Brain microvascular endothelial cell (primary cell): Measurements from ENCODE around the gene CAMTA2.

ENCODE experiments used
- DNase-seq: peaks from one replicate; pipeline ENCODE4 v3.0.0-alpha.2; 2020
- H3K27ac ChIP-seq: fragments of 250-450 bp; sonication (Bioruptor Pico); 2 replicates; pipeline ENCODE4 v1.5.1; 2020; ENCODE audit warnings: mild to moderate bottlenecking, moderate library complexity
- H3K27me3 ChIP-seq: fragments of 250-450 bp; sonication (Bioruptor Pico); replicated peaks from 2 replicates; pipeline ENCODE4 v1.5.1; 2020; ENCODE audit warnings: mild to moderate bottlenecking
- H3K36me3 ChIP-seq: fragments of 250-450 bp; sonication (Bioruptor Pico); replicated peaks from 2 replicates; pipeline ENCODE4 v1.5.1; 2020; ENCODE audit warnings: mild to moderate bottlenecking
- H3K4me3 ChIP-seq: 2 replicates; pipeline ENCODE4 v1.5.1; 2011; ENCODE audit warnings: low read depth, mild to moderate bottlenecking, control low read depth, low read length, moderate library complexity
- CTCF ChIP-seq: IDR thresholded peaks from 2 replicates; pipeline ENCODE4 v1.5.1; 2011; ENCODE audit warnings: low read depth, mild to moderate bottlenecking, moderate library complexity, low read length, control low read depth, inconsistent platforms; ENCODE audit errors: missing control alignments
- in situ Hi-C: cut with HindIII; loops from 2 replicates; pipeline ENCODE4 v1.10.0; 2017; ENCODE audit warnings: low sequenced_read_pairs, low pct_ligation_motif_present

Gene CAMTA2

GRCh38 chr17:4965311-4965986 is 22.0 kb downstream of the CAMTA2 start:
- H3K36me3 ChIP-seq, result peaks cover 15% of the 10 kb centered on the region
- H3K27ac ChIP-seq, result no peak overlapping the region
- no peak for DNase-seq
- in situ Hi-C loops, result no loop called here
- no peaks in the 10 kb centered on the region for H3K27me3 ChIP-seq
- TF ChIP-seq CTCF, result no peak
- no peak overlapping the region for H3K4me3 ChIP-seq

GRCh38 chr17:4960279-4960922 is 27.1 kb downstream of the CAMTA2 start:
- in situ Hi-C loops, result no loop called here
- Histone ChIP-seq H3K27me3 (no peaks in the 10 kb centered on the region), H3K36me3 (peaks cover 14% of the 10 kb centered on the region), H3K4me3 (no peak overlapping the region), H3K27ac (no peak overlapping the region)
- no peak for TF ChIP-seq CTCF
- DNase-seq, result no peak

GRCh38 chr17:4959261-4959965 is 28.1 kb downstream of the CAMTA2 start:
- no peak overlapping the region for H3K27ac ChIP-seq
- no peak overlapping the region for H3K4me3 ChIP-seq
- no peaks in the 10 kb centered on the region for H3K27me3 ChIP-seq
- DNase-seq, result no peak
- TF ChIP-seq CTCF, result no peak
- peaks cover 14% of the 10 kb centered on the region for H3K36me3 ChIP-seq
- in situ Hi-C loops, result no loop called here

- in situ Hi-C loops, result no loop called here
- Histone ChIP-seq H3K36me3 (peaks cover 14% of the 10 kb centered on the region), H3K4me3 (no peak overlapping the region), H3K27me3 (no peaks in the 10 kb centered on the region), H3K27ac (no peak overlapping the region)
- no peak for TF ChIP-seq CTCF
- no peak for DNase-seq
These were observed 29.4 kb downstream of the CAMTA2 start for GRCh38 chr17:4958102-4958501.

GRCh38 chr17:4956493-4957061 is 30.9 kb downstream of the CAMTA2 start:
- in situ Hi-C loops, result no loop called here
- no peaks in the 10 kb centered on the region for H3K27me3 ChIP-seq
- H3K4me3 ChIP-seq, result no peak overlapping the region
- no peak overlapping the region for H3K27ac ChIP-seq
- H3K36me3 ChIP-seq, result peaks cover 14% of the 10 kb centered on the region
- TF ChIP-seq CTCF, result peak; percentile 39
- no peak for DNase-seq
